GM04503 (cell line): ENCODE results near the gene WBP1L.
"Not testable (repeated sequence)": the region's sequence is repeated elsewhere in the genome, so short reads cannot be mapped to it uniquely, and the experiment has no call there.

Experiments used
- DNase-seq: peaks from one replicate; pipeline ENCODE4 v3.0.0-alpha.2; 2012; ENCODE audit warnings: low read depth

WBP1L gene

GRCh38 chr10:102743588-102744373 lies at the start of gene WBP1L:
Gene WBP1L (plus strand): TSS chr10:102743948. CDS start chr10:102744054, 106 bp downstream.
- peak; percentile 99 for DNase-seq

- not testable (repeated sequence) for DNase-seq
Measured at GRCh38 chr10:102695401-102695800, 48.3 kb upstream of the WBP1L start.

- DNase-seq, result no peak
Measured at GRCh38 chr10:102696736-102697135, 47.0 kb upstream of the WBP1L start.

GRCh38 chr10:102698894-102699293 lies 44.9 kb upstream of the WBP1L start:
- DNase-seq, result no peak

GRCh38 chr10:102701272-102701671 lies 42.5 kb upstream of the WBP1L start:
- DNase-seq, result no peak

GRCh38 chr10:102701796-102702195 lies 42.0 kb upstream of the WBP1L start:
- no peak for DNase-seq

GRCh38 chr10:102702742-102703141 lies 41.0 kb upstream of the WBP1L start:
- DNase-seq, result no peak

GRCh38 chr10:102704915-102705314 lies 38.8 kb upstream of the WBP1L start:
- no peak for DNase-seq

- no peak for DNase-seq
Measured at GRCh38 chr10:102705531-102705930, 38.2 kb upstream of the WBP1L start.

GRCh38 chr10:102710609-102711008 lies 33.1 kb upstream of the WBP1L start:
- DNase-seq, result peak; percentile 37

GRCh38 chr10:102712089-102712488 lies 31.7 kb upstream of the WBP1L start:
- DNase-seq, result no peak

- DNase-seq, result no peak
Measured at GRCh38 chr10:102712843-102713538, 30.8 kb upstream of the WBP1L start.

GRCh38 chr10:102713539-102713813 lies 30.3 kb upstream of the WBP1L start:
- no peak for DNase-seq

GRCh38 chr10:102713814-102714620 lies 29.7 kb upstream of the WBP1L start, which contains the start of gene ARL3:
Gene ARL3 (minus strand): TSS chr10:102714397. CDS start chr10:102714275, 122 bp downstream.
- DNase-seq, result peak; percentile 90

GRCh38 chr10:102714621-102715455 lies 28.9 kb upstream of the WBP1L start, which contains the start of gene SFXN2:
Gene SFXN2 (plus strand): TSS chr10:102714636. CDS start chr10:102726637, 12,001 bp downstream.
- no peak for DNase-seq

GRCh38 chr10:102715880-102716279 lies 27.9 kb upstream of the WBP1L start:
- no peak for DNase-seq

GRCh38 chr10:102716900-102717565 lies 26.7 kb upstream of the WBP1L start:
- DNase-seq, result not testable (repeated sequence)

- no peak for DNase-seq
Measured at GRCh38 chr10:102718220-102718619, 25.5 kb upstream of the WBP1L start.

- no peak for DNase-seq
Measured at GRCh38 chr10:102720337-102720736, 23.4 kb upstream of the WBP1L start.

- no peak for DNase-seq
Measured at GRCh38 chr10:102720775-102721301, 22.9 kb upstream of the WBP1L start.

- DNase-seq, result no peak
Measured at GRCh38 chr10:102721954-102722353, 21.8 kb upstream of the WBP1L start.
